OCI-LY3 (cell line): ENCODE data around the gene CLRN3.

ENCODE experiments used
- H2AFZ ChIP-seq: fragments of 200-600, 300-600 bp; shearing (Covaris generic); 2 replicates; pipeline ENCODE4 v1.6.0; 2014; ENCODE audit warnings: antibody characterized with exemption, low read depth, low read length
- H3K27ac ChIP-seq: fragments of 200-600, 300-600 bp; sonication (generic); 2 replicates; pipeline ENCODE4 v1.5.1; 2014; ENCODE audit warnings: mild to moderate bottlenecking, low read length, moderate library complexity, mixed read lengths
- H3K27me3 ChIP-seq: fragments of 200-600, 300-600 bp; sonication (generic); 2 replicates; pipeline ENCODE4 v1.6.1; 2014; ENCODE audit warnings: low read depth, low read length, mixed read lengths
- H3K36me3 ChIP-seq: fragments of 200-600, 300-600 bp; sonication (generic); replicated peaks from 2 replicates; pipeline ENCODE3; 2014; ENCODE audit warnings: low read depth, low read length, mixed read lengths
- H3K4me1 ChIP-seq: fragments of 300-600, 200-600 bp; sonication (generic); 2 replicates; pipeline ENCODE4 v1.6.1; 2014; ENCODE audit warnings: low read length, mixed read lengths
- H3K4me2 ChIP-seq: fragments of 200-600, 300-600 bp; sonication (generic); 2 replicates; pipeline ENCODE4 v1.6.1; 2014; ENCODE audit warnings: low read length, mixed read lengths
- H3K4me3 ChIP-seq: fragments of 300-600, 200-600 bp; sonication (generic); 2 replicates; pipeline ENCODE4 v1.5.1; 2014; ENCODE audit warnings: antibody characterized with exemption, mild to moderate bottlenecking, low read length, moderate library complexity
- H3K79me2 ChIP-seq: fragments of 300-600, 200-600 bp; shearing (Covaris generic); 2 replicates; pipeline ENCODE4 v1.6.1; 2014; ENCODE audit warnings: mild to moderate bottlenecking, low read length, mixed read lengths
- H3K9ac ChIP-seq: fragments of 300-600, 200-600 bp; shearing (Covaris generic); 2 replicates; pipeline ENCODE4 v1.6.0; 2014; ENCODE audit warnings: mild to moderate bottlenecking, low read length, moderate library complexity
- H3K9me3 ChIP-seq: fragments of 200-600, 300-600 bp; shearing (Covaris generic); 2 replicates; pipeline ENCODE4 v1.6.1; 2014; ENCODE audit warnings: low read length, mixed read lengths; ENCODE audit not compliant: insufficient read depth
- H4K20me1 ChIP-seq: fragments of 200-600, 300-600 bp; sonication (generic); 2 replicates; pipeline ENCODE4 v1.6.1; 2016; ENCODE audit warnings: low read length, mixed read lengths; ENCODE audit not compliant: insufficient read depth
- CTCF ChIP-seq: fragments of 200-600, 300-600 bp; sonication (generic); IDR thresholded peaks from 2 replicates; pipeline ENCODE4 v1.5.1; 2014; ENCODE audit warnings: antibody characterized with exemption, low read length, low read depth
- EZH2phosphoT487 ChIP-seq: fragments of 200-600 bp; shearing (Covaris generic); IDR thresholded peaks from 2 replicates; pipeline ENCODE4 v1.6.1; 2018; ENCODE audit warnings: antibody characterized with exemption, mixed run types, low read depth

CLRN3 gene

GRCh38 chr10:127867805-127868204 lies 24.9 kb downstream of the CLRN3 start:
- H3K9me3 ChIP-seq, result no peaks in the 10 kb centered on the region
- H3K36me3 ChIP-seq, result no peaks in the 10 kb centered on the region
- no peaks in the 10 kb centered on the region for H3K79me2 ChIP-seq
- no peak overlapping the region for H3K9ac ChIP-seq
- H3K4me1 ChIP-seq, result no peaks in the 10 kb centered on the region
- H3K4me3 ChIP-seq, result no peak overlapping the region
- H3K4me2 ChIP-seq, result no peak overlapping the region
- TF ChIP-seq EZH2phosphoT487, result no peak
- no peak for TF ChIP-seq CTCF
- no peak overlapping the region for H3K27ac ChIP-seq
- H3K27me3 ChIP-seq, result no peaks in the 10 kb centered on the region
- no peak overlapping the region for H2AFZ ChIP-seq
- H4K20me1 ChIP-seq, result no peaks in the 10 kb centered on the region

- Histone ChIP-seq H3K36me3 (no peaks in the 10 kb centered on the region), H3K9me3 (no peaks in the 10 kb centered on the region), H3K79me2 (no peaks in the 10 kb centered on the region), H3K4me1 (no peaks in the 10 kb centered on the region), H3K27me3 (no peaks in the 10 kb centered on the region), H4K20me1 (no peaks in the 10 kb centered on the region), H2AFZ (no peak overlapping the region), H3K9ac (no peak overlapping the region), H3K4me3 (no peak overlapping the region), H3K4me2 (no peak overlapping the region), H3K27ac (no peak overlapping the region)
- no peak for TF ChIP-seq EZH2phosphoT487
These were observed 26.3 kb downstream of the CLRN3 start for GRCh38 chr10:127866276-127867013.

- no peak overlapping the region for H3K4me3 ChIP-seq
- H3K36me3 ChIP-seq, result no peaks in the 10 kb centered on the region
- H3K9ac ChIP-seq, result no peak overlapping the region
- H3K9me3 ChIP-seq, result no peaks in the 10 kb centered on the region
- TF ChIP-seq EZH2phosphoT487, result no peak
- TF ChIP-seq CTCF, result no peak
- no peak overlapping the region for H2AFZ ChIP-seq
- no peak overlapping the region for H3K27ac ChIP-seq
- no peaks in the 10 kb centered on the region for H3K79me2 ChIP-seq
- no peak overlapping the region for H3K4me2 ChIP-seq
- H4K20me1 ChIP-seq, result no peaks in the 10 kb centered on the region
- no peaks in the 10 kb centered on the region for H3K4me1 ChIP-seq
- H3K27me3 ChIP-seq, result no peaks in the 10 kb centered on the region
These were observed 29.4 kb downstream of the CLRN3 start for GRCh38 chr10:127863231-127863825.

GRCh38 chr10:127860592-127860991 lies 32.1 kb downstream of the CLRN3 start:
- Histone ChIP-seq H3K9ac (no peak overlapping the region), H3K9me3 (no peaks in the 10 kb centered on the region), H3K79me2 (no peaks in the 10 kb centered on the region), H3K27me3 (no peaks in the 10 kb centered on the region), H3K4me1 (peaks cover under 1% of the 10 kb centered on the region; the same call in 1 of the 2 replicates), H3K36me3 (no peaks in the 10 kb centered on the region), H3K4me3 (no peak overlapping the region), H3K27ac (no peak overlapping the region), H3K4me2 (no peak overlapping the region), H2AFZ (no peak overlapping the region), H4K20me1 (no peaks in the 10 kb centered on the region)
- TF ChIP-seq EZH2phosphoT487 (no peak), CTCF (no peak)
